HepG2 (cell line): Measurements from ENCODE around the gene MAPK8IP3.

Source experiments
- BHLHE40 ChIP-seq: IDR thresholded peaks from 2 replicates; pipeline ENCODE4 v1.6.1; 2011; ENCODE audit warnings: low read length, improper control_type of control experiment
- CBX1 ChIP-seq: IDR thresholded peaks from one replicate; pipeline ENCODE4 v1.6.1; 2016; ENCODE audit warnings: antibody characterized with exemption, low read depth
- CTCF ChIP-seq: sonication (generic); formaldehyde crosslinking; IDR thresholded peaks from 2 replicates; pipeline ENCODE4 v1.5.0; 2020; ENCODE audit warnings: mild to moderate bottlenecking, missing genetic modification reagents, moderate library complexity
- DNMT1 ChIP-seq: sonication (generic); formaldehyde crosslinking; IDR thresholded peaks from 2 replicates; pipeline ENCODE4 v1.5.1; 2020; ENCODE audit warnings: mild to moderate bottlenecking, missing genetic modification reagents
- ELF4 ChIP-seq: sonication (generic); formaldehyde crosslinking; IDR thresholded peaks from 2 replicates; pipeline ENCODE4 v1.5.0; 2020; ENCODE audit warnings: missing genetic modification reagents, mild to moderate bottlenecking, moderate library complexity, borderline replicate concordance
- HMG20A ChIP-seq: IDR thresholded peaks from 2 replicates; pipeline ENCODE4 v1.6.1; 2016; ENCODE audit warnings: borderline replicate concordance
- KDM5A ChIP-seq: fragments of 200-600 bp; sonication (generic); IDR thresholded peaks from 2 replicates; pipeline ENCODE4 v1.7.0; 2018; ENCODE audit warnings: antibody characterized with exemption, mild to moderate bottlenecking, low read length, borderline replicate concordance
- NFE2L1 ChIP-seq: sonication (generic); formaldehyde crosslinking; IDR thresholded peaks from 2 replicates; pipeline ENCODE4 v1.4.0; 2020; ENCODE audit warnings: missing genetic modification reagents, mild to moderate bottlenecking, borderline replicate concordance
- POLR2AphosphoS5 ChIP-seq: IDR thresholded peaks from 2 replicates; pipeline ENCODE4 v1.6.1; 2012; ENCODE audit warnings: low read depth, low read length
- ZNF484 ChIP-seq: sonication (generic); formaldehyde crosslinking; IDR thresholded peaks from 2 replicates; pipeline ENCODE4 v1.5.1; 2020; ENCODE audit warnings: mild to moderate bottlenecking, low read depth, missing genetic modification reagents, borderline replicate concordance

GRCh38 chr16:1691276-1691675 is 14.7 kb upstream of the MAPK8IP3 start:
- TF ChIP-seq POLR2AphosphoS5 = no peak
- no peak for TF ChIP-seq DNMT1 (CRISPR knock-in tag)
- TF ChIP-seq CBX1 = no peak
- TF ChIP-seq CTCF (CRISPR knock-in tag) = no peak
- no peak for TF ChIP-seq KDM5A
- no peak for TF ChIP-seq HMG20A (CRISPR knock-in tag)
- no peak for TF ChIP-seq ZNF484 (CRISPR knock-in tag)
- TF ChIP-seq NFE2L1 = no peak
- TF ChIP-seq ELF4 (CRISPR knock-in tag) = no peak
- TF ChIP-seq BHLHE40 = no peak
